NK-92 treated with Interleukin-12 subunit alpha and Interleukin-12 subunit beta, amount 100 ng/mL, for 24 hours (cell line): Measurements from ENCODE around the gene GTF3C1.
"Not testable (repeated sequence)": the region's sequence is repeated elsewhere in the genome, so short reads cannot be mapped to it uniquely, and the experiment has no call there.

Source experiments
- DNase-seq: peaks from one replicate; lab custom pipeline; 2025; lab: John Stamatoyannopoulos, UW

GTF3C1 gene

GRCh38 chr16:27445502-27446175, 104.1 kb downstream of the GTF3C1 start:
- DNase-seq = no peak

GRCh38 chr16:27444470-27444869, 105.2 kb downstream of the GTF3C1 start:
- no peak for DNase-seq

GRCh38 chr16:27444015-27444414, 105.7 kb downstream of the GTF3C1 start:
- no peak for DNase-seq

- no peak for DNase-seq
These were observed 107.7 kb downstream of the GTF3C1 start for GRCh38 chr16:27441998-27442397.

- DNase-seq = no peak
These were observed 108.4 kb downstream of the GTF3C1 start for GRCh38 chr16:27441276-27441675.

- no peak for DNase-seq
These were observed 110.3 kb downstream of the GTF3C1 start for GRCh38 chr16:27439271-27440018.

GRCh38 chr16:27437946-27438345, 111.8 kb downstream of the GTF3C1 start:
- DNase-seq = no peak

- DNase-seq = no peak
These were observed 112.6 kb downstream of the GTF3C1 start for GRCh38 chr16:27436921-27437650.

GRCh38 chr16:27436065-27436464, 113.6 kb downstream of the GTF3C1 start:
- no peak for DNase-seq

- not testable (repeated sequence) for DNase-seq
These were observed 114.6 kb downstream of the GTF3C1 start for GRCh38 chr16:27435146-27435545.

- DNase-seq = no peak
These were observed 115.3 kb downstream of the GTF3C1 start for GRCh38 chr16:27434141-27435051.

- no peak for DNase-seq
These were observed 116.1 kb downstream of the GTF3C1 start for GRCh38 chr16:27433636-27434035.

- not testable (repeated sequence) for DNase-seq
These were observed 116.5 kb downstream of the GTF3C1 start for GRCh38 chr16:27433191-27433590.

- DNase-seq = no peak
These were observed 117.2 kb downstream of the GTF3C1 start for GRCh38 chr16:27432558-27432957.

GRCh38 chr16:27431773-27432532, 117.8 kb downstream of the GTF3C1 start:
- DNase-seq = no peak

GRCh38 chr16:27430923-27431484, 118.7 kb downstream of the GTF3C1 start:
- DNase-seq = no peak

- no peak for DNase-seq
These were observed 119.2 kb downstream of the GTF3C1 start for GRCh38 chr16:27430512-27430911.

GRCh38 chr16:27429981-27430441, 119.7 kb downstream of the GTF3C1 start:
- DNase-seq = no peak

- DNase-seq = no peak
These were observed 120.3 kb downstream of the GTF3C1 start for GRCh38 chr16:27429330-27429871.
